Heart right ventricle (tissue), 16 donors: ENCODE results near the gene AOC2. TPM values are rescaled to one million over a fixed set of nuclear protein-coding genes. Genes with fewer than 3 reads are reported as not detected.

Source experiments
- ATAC-seq, 8 donors: fragments of 200-7000 bp; cut with Tn5 transposase; one replicate each; pipeline ENCODE4 v1.9.1; 2020; ENCODE audit warnings: mild to moderate bottlenecking in 8 of 8, moderate library complexity in 8 of 8, moderate number of reproducible peaks in 1 of 8
- DNase-seq, 2 donors: peaks; one replicate each; pipeline ENCODE4 v3.0.0-alpha.2; 2020
- H3K27ac ChIP-seq, 10 donors: fragments of 200-600 bp; sonication (generic) in 2 of 10; one replicate each; pipeline versions ENCODE4 v1.5.0 to v1.8.0; 2020 to 2022; ENCODE audit warnings: mild to moderate bottlenecking in 3 of 10
- H3K27me3 ChIP-seq, 7 donors: fragments of 200-600 bp; one replicate each; pipeline ENCODE4 v1.8.0; 2021 to 2022; ENCODE audit warnings: mild to moderate bottlenecking in 2 of 7
- H3K36me3 ChIP-seq, 9 donors: fragments of 200-600 bp; sonication (generic) in 1 of 9; one replicate each; pipeline versions ENCODE4 v1.5.0 to v1.8.0; 2020 to 2022; ENCODE audit warnings: mild to moderate bottlenecking in 2 of 9
- H3K4me1 ChIP-seq, 9 donors: fragments of 200-600 bp; sonication (generic) in 1 of 9; one replicate each; pipeline versions ENCODE4 v1.5.0 to v1.8.0; 2020 to 2022; ENCODE audit warnings: mild to moderate bottlenecking in 4 of 9
- H3K4me3 ChIP-seq, 10 donors: fragments of 200-600 bp; sonication (generic) in 2 of 10; one replicate each; pipeline versions ENCODE4 v1.5.0 to v1.8.0; 2020 to 2022; ENCODE audit warnings: mild to moderate bottlenecking in 7 of 10, moderate library complexity in 2 of 10
- H3K9me3 ChIP-seq, 11 donors: fragments of 200-600 bp in 10 of 11; sonication (generic) in 2 of 11; one replicate each; pipeline versions ENCODE4 v1.5.0 to v1.8.0; 2013 to 2022; ENCODE audit warnings: mild to moderate bottlenecking in 2 of 11, control low read depth in 1 of 11, moderate library complexity in 1 of 11
- CTCF ChIP-seq, 9 donors: fragments of 200-600 bp; sonication (generic) in 2 of 9; IDR thresholded peaks; one replicate each; pipeline versions ENCODE4 v1.5.0 to v1.8.0; 2021 to 2022; ENCODE audit warnings: antibody characterized with exemption in 9 of 9, mild to moderate bottlenecking in 5 of 9, moderate library complexity in 1 of 9
- WGBS, 2 donors: extraction: QIAGEN DNeasy Blood & Tissue Kit; methylation state at CpG; one replicate each; pipeline ENCODE4 v1.1.7; 2013; ENCODE audit warnings: inconsistent platforms in 1 of 2; 5-methylcytosine and 5-hydroxymethylcytosine counted together
- intact Hi-C, 10 donors: fragments of 100-400 bp; cut with DNase I; formaldehyde crosslinking; loops; one replicate each; pipeline versions ENCODE4 v1.11.1 to v1.14.2; 2022
- polyA plus RNA-seq, 2 donors: library from polyadenylated mRNA; stranded (reverse); fragments of 200-250 nt; gene quantifications; one replicate each; pipeline ENCODE4 v1.2.3, GENCODE V29; 2013
- total RNA-seq, 10 donors: library from RNA; stranded (reverse); fragmentation: NEBNext Ultra II Directional in 3 of 10; extraction: Animal tissue kit (Norgen Biotek cat#: 25700) in 3 of 10; gene quantifications; one replicate each; pipeline versions ENCODE4 v1.2.1 to v1.2.4, GENCODE V29; 2021 to 2023
- donor health status: Arrhythmogenic right ventricular cardiomyopathy.
- donor health status: ischemic (EF 13 %, LVEDD 7.1; RV severe dilation, severe dysfunction).
- donor health status: healthy with polysubstance abuse.
- donor health status: DM: no; HTN: yes; CAD: no.
- donor health status: DM: no; HTN: no; CAD: no.
- donor health status: ischemic (EF 25% LVEDD 6.9; RV normal size, moderate dysfunction).
- donor health status: ischemic (EF 25% LVEDD 5.7; RV mildly dilated, moderate dysfunction).
- donor health status: healthy.
- donor health status: DM: yes; HTN: yes; CAD: no.
- donor health status: Ischemic cardiomyopathy.
- donor health status: ischemic (EF 35%, LVEDD 5.7; RV mildly dilated, moderate dysfunction).
- donor health status: nonischemic (EF 11% LVEDD 7.7; RV severe dilation, severe dysfunction).
- donor health status: DM: yes; HTN: yes; CAD: no.
- donor health status: PGD.
- donor health status: ischemic (EF 29% LVEDD 5.4; RV normal size, mild dysfunction).
- donor health status: nonischemic (EF 23%, LVEDD 6.1; RV moderate dilation, normal function).

AOC2 gene
- total and polyA plus RNA-seq, 12 donors: 0.14 to 0.72 (median 0.51) TPM

GRCh38 chr17:42841975-42842685 lies 2.2 kb upstream of the AOC2 start:
- TF ChIP-seq CTCF (IDR thresholded peaks at IDR 0.05): no peak
- no peak for DNase-seq
- 74 to 79% methylated on average over 11 of the region's 11 CpGs for WGBS, 2 donors

GRCh38 chr17:42843358-42843934 lies 934 bp upstream of the AOC2 start:
- peaks cover 3 to 75% (median 35%) of the 10 kb centered on the region in 9 donors for H3K36me3 ChIP-seq
- 29 to 36% methylated on average over 6 of the region's 6 CpGs for WGBS, 2 donors
- no peaks in the 10 kb centered on the region for H3K27me3 ChIP-seq
- DNase-seq: peak in 1 of 2 donors; percentile 58
- intact Hi-C loops: loop anchor here in 7 of 10 donors (1.0 to 5.0 kb wide), 5 partner anchors 85 to 94 kb away; no protein-coding TSS in a partner anchor
- peak; percentile 56 to 87 (median 78) for ATAC-seq
- no peak overlapping the region for H3K4me3 ChIP-seq
- peak in 8 of 9 donors; percentile 71 to 96 (median 92) for TF ChIP-seq CTCF (IDR thresholded peaks at IDR 0.05)
- no peaks in the 10 kb centered on the region for H3K9me3 ChIP-seq
- peaks cover 0 to 22% (median 0%) of the 10 kb centered on the region in 9 donors for H3K4me1 ChIP-seq
- H3K27ac ChIP-seq: peak overlapping the region in 1 of 10 donors; percentile 12

More at GRCh38 chr17:42841975-42842685, 2.2 kb upstream of the AOC2 start:
- no peak for ATAC-seq
- no peaks in the 10 kb centered on the region for H3K27me3 ChIP-seq
- H3K27ac ChIP-seq: no peak overlapping the region
- peaks cover 3 to 88% (median 46%) of the 10 kb centered on the region in 9 donors for H3K36me3 ChIP-seq
- intact Hi-C loops: loop anchor here in 7 of 10 donors (2.0 to 5.0 kb wide), 3 partner anchors 87 to 95 kb away; no protein-coding TSS in a partner anchor
- no peak overlapping the region for H3K4me3 ChIP-seq
- peaks cover 0 to 18% (median 0%) of the 10 kb centered on the region in 9 donors for H3K4me1 ChIP-seq
- no peaks in the 10 kb centered on the region for H3K9me3 ChIP-seq

- peaks cover 0 to 60% (median 22%) of the 10 kb centered on the region in 9 donors for H3K36me3 ChIP-seq
- 90 to 91% methylated on average over 24 of the region's 24 CpGs for WGBS, 2 donors
Measured at GRCh38 chr17:42844761-42845555, 578 bp downstream of the AOC2 start.

More at GRCh38 chr17:42844761-42845555, 578 bp downstream of the AOC2 start:
- H3K4me1 ChIP-seq: peaks cover 0 to 27% (median 5%) of the 10 kb centered on the region in 9 donors
- H3K4me3 ChIP-seq: no peak overlapping the region
- no peak for DNase-seq
- peak in 3 of 8 donors; percentile 3 to 28 (median 20) for ATAC-seq
- no peak overlapping the region for H3K27ac ChIP-seq
- H3K9me3 ChIP-seq: no peaks in the 10 kb centered on the region
- no peaks in the 10 kb centered on the region for H3K27me3 ChIP-seq
- no peak for TF ChIP-seq CTCF (IDR thresholded peaks at IDR 0.05)
- intact Hi-C loops: loop anchor here in 4 of 10 donors (2.0 to 5.0 kb wide), 5 partner anchors 82 to 627 kb away; no protein-coding TSS in a partner anchor
